Neuronal stem cell (in vitro differentiated cells): ENCODE results near the gene RAN.
"Not testable (repeated sequence)": the region's sequence is repeated elsewhere in the genome, so short reads cannot be mapped to it uniquely, and the experiment has no call there.

ENCODE experiments used
- DNase-seq: peaks from one replicate; pipeline ENCODE4 v3.0.0-alpha.2; 2013; ENCODE audit warnings: low spot score
- H2AFZ ChIP-seq: one replicate; pipeline ENCODE4 v1.6.1; 2013; ENCODE audit warnings: mild to moderate bottlenecking, low read length, inconsistent platforms
- H2AK5ac ChIP-seq: 2 replicates; pipeline ENCODE4 v1.6.1; 2013; ENCODE audit warnings: low read depth, mild to moderate bottlenecking, inconsistent platforms, low read length, moderate library complexity, mixed read lengths
- H2BK120ac ChIP-seq: 2 replicates; pipeline ENCODE4 v1.6.1; 2013; ENCODE audit warnings: low read depth, mild to moderate bottlenecking, inconsistent platforms, low read length, moderate library complexity, mixed read lengths
- H2BK12ac ChIP-seq: one replicate; pipeline ENCODE4 v1.6.1; 2013; ENCODE audit warnings: low read length, inconsistent platforms
- H2BK15ac ChIP-seq: 2 replicates; pipeline ENCODE4 v1.6.1; 2013; ENCODE audit warnings: mild to moderate bottlenecking, low read length, inconsistent platforms, mixed read lengths
- H2BK5ac ChIP-seq: one replicate; pipeline ENCODE4 v1.6.1; 2013; ENCODE audit warnings: inconsistent platforms, mild to moderate bottlenecking, low read length, moderate library complexity
- H3K14ac ChIP-seq: one replicate; pipeline ENCODE4 v1.6.1; 2013; ENCODE audit warnings: low read length, inconsistent platforms
- H3K18ac ChIP-seq: 2 replicates; pipeline ENCODE4 v1.6.1; 2013; ENCODE audit warnings: low read length, inconsistent platforms
- H3K23ac ChIP-seq: 2 replicates; pipeline ENCODE4 v1.6.1; 2013; ENCODE audit warnings: low read depth, mild to moderate bottlenecking, mixed read lengths, low read length, inconsistent platforms; ENCODE audit not compliant: poor library complexity
- H3K27ac ChIP-seq: replicated peaks from 3 replicates; pipeline ENCODE4 v1.5.1; 2013; ENCODE audit warnings: low read length, inconsistent platforms
- H3K27me3 ChIP-seq, 3 experiments: 2 replicates each; pipeline ENCODE4 v1.6.1; 2013; ENCODE audit warnings: low read length in 3 of 3, mild to moderate bottlenecking in 2 of 3, inconsistent platforms in 1 of 3, low read depth in 1 of 3, mixed read lengths in 1 of 3, moderate library complexity in 1 of 3; ENCODE audit not compliant: control insufficient read depth in 3 of 3, insufficient read depth in 3 of 3
- H3K36me3 ChIP-seq, 2 donors: replicated peaks in 1 of 2; 2 replicates each; pipeline ENCODE4 v1.6.1; 2013; ENCODE audit warnings: low read length in 2 of 2; ENCODE audit not compliant: control insufficient read depth in 2 of 2, insufficient read depth in 2 of 2
- H3K4ac ChIP-seq: 2 replicates; pipeline ENCODE4 v1.6.1; 2013; ENCODE audit warnings: inconsistent platforms, mild to moderate bottlenecking, low read length, moderate library complexity
- H3K4me1 ChIP-seq, 2 donors: 1 replicate in 1 of 2; 2 replicates in 1 of 2; pipeline ENCODE4 v1.6.1; 2013; ENCODE audit warnings: low read length in 2 of 2, low read depth in 1 of 2; ENCODE audit not compliant: control insufficient read depth in 2 of 2, insufficient read depth in 1 of 2
- H3K4me2 ChIP-seq: one replicate; pipeline ENCODE4 v1.6.1; 2013; ENCODE audit warnings: mild to moderate bottlenecking, low read length, inconsistent platforms; ENCODE audit not compliant: insufficient read depth, poor library complexity, severe bottlenecking
- H3K4me3 ChIP-seq, 2 donors: 2 replicates each; pipeline ENCODE4 v1.5.1; 2013; ENCODE audit warnings: low read length in 2 of 2, mild to moderate bottlenecking in 2 of 2, inconsistent platforms in 1 of 2, moderate library complexity in 1 of 2
- H3K79me1 ChIP-seq: one replicate; pipeline ENCODE4 v1.6.1; 2013; ENCODE audit warnings: low read depth, mild to moderate bottlenecking, inconsistent platforms, low read length, moderate library complexity
- H3K9ac ChIP-seq: one replicate; pipeline ENCODE4 v1.6.1; 2013; ENCODE audit warnings: mild to moderate bottlenecking, low read depth, low read length, inconsistent platforms; ENCODE audit not compliant: poor library complexity
- H3K9me3 ChIP-seq, 2 donors: replicated peaks in 1 of 2; 2 replicates each; pipeline versions ENCODE3 to v1.6.1; 2013; ENCODE audit warnings: low read length in 2 of 2, mild to moderate bottlenecking in 2 of 2, inconsistent platforms in 1 of 2, low read depth in 1 of 2, mixed read lengths in 1 of 2, moderate library complexity in 1 of 2; ENCODE audit not compliant: control insufficient read depth in 2 of 2, insufficient read depth in 1 of 2
- H4K8ac ChIP-seq: one replicate; pipeline ENCODE4 v1.6.1; 2013; ENCODE audit warnings: low read depth, mild to moderate bottlenecking, inconsistent platforms, low read length, moderate library complexity
- H4K91ac ChIP-seq: one replicate; pipeline ENCODE4 v1.6.1; 2013; ENCODE audit warnings: low read length, low read depth, mild to moderate bottlenecking, inconsistent platforms; ENCODE audit not compliant: poor library complexity
- WGBS, 2 donors: extraction: QIAGEN DNeasy Blood & Tissue Kit; methylation state at CpG; one replicate each; pipeline ENCODE4 v1.1.7; 2013; ENCODE audit warnings: missing lambda C conversion rate in 2 of 2, mixed read lengths in 1 of 2; ENCODE audit not compliant: insufficient read length in 2 of 2, insufficient replicate concordance in 1 of 2; ENCODE audit errors: extremely low coverage in 2 of 2; 5-methylcytosine and 5-hydroxymethylcytosine counted together

The RAN gene

GRCh38 chr12:130904936-130905455 is 33.1 kb downstream of the RAN start:
- not testable (repeated sequence) for H3K9me3 ChIP-seq, H3K4me1 ChIP-seq, H2BK12ac ChIP-seq, H3K4ac ChIP-seq, H3K27ac ChIP-seq, H3K9ac ChIP-seq, DNase-seq, H2BK5ac ChIP-seq, H4K91ac ChIP-seq, H3K23ac ChIP-seq, H4K8ac ChIP-seq, H2AK5ac ChIP-seq, H3K14ac ChIP-seq, H3K18ac ChIP-seq, H2BK15ac ChIP-seq, H2BK120ac ChIP-seq, H3K4me3 ChIP-seq, H3K4me2 ChIP-seq, H3K27me3 ChIP-seq, H2AFZ ChIP-seq, H3K36me3 ChIP-seq, H3K79me1 ChIP-seq
- no CpG with 5 or more reads among the region's 31 CpGs for WGBS, 2 donors

DNA sequence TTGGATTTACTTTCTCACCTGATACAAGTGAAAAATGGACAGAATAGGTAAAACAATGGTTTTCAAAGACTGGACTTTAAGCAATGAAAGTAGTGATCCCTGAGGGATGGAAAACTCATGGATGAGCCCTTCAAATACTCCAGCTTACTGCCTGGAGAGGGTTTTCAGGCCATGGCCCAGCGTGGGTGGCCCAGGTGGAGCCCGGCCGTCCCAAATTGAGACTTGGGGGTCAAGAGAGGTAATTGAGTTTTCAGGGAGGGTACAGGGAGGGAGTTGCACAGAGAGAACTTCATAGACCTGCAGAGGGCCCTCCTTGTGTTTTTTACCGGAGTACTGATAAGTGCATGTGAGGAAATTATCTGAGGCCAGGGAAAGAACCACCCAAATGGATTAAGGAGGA is 37.2 kb downstream of the RAN start:
- no peak overlapping the region for H3K4ac ChIP-seq
- no peak overlapping the region for H2AFZ ChIP-seq
- H3K9me3 ChIP-seq: peaks cover 0 to 3% of the 10 kb centered on the region in 2 donors
- H2BK120ac ChIP-seq: no peak overlapping the region
- H3K23ac ChIP-seq: no peak overlapping the region
- H3K18ac ChIP-seq: no peak overlapping the region
- H4K91ac ChIP-seq: no peak overlapping the region
- no peaks in the 10 kb centered on the region for H3K27me3 ChIP-seq
- no CpG with 5 or more reads among the region's 4 CpGs for WGBS, 2 donors
- no peak overlapping the region for H3K9ac ChIP-seq
- H2BK15ac ChIP-seq: no peak overlapping the region
- no peak overlapping the region for H3K4me3 ChIP-seq
- no peak overlapping the region for H3K27ac ChIP-seq
- H4K8ac ChIP-seq: no peak overlapping the region
- H3K4me2 ChIP-seq: no peak overlapping the region
- no peak overlapping the region for H3K14ac ChIP-seq
- H2BK5ac ChIP-seq: no peak overlapping the region
- H2BK12ac ChIP-seq: no peak overlapping the region
- H3K36me3 ChIP-seq: no peaks in the 10 kb centered on the region
- no peaks in the 10 kb centered on the region for H3K79me1 ChIP-seq
- DNase-seq: no peak
- no peaks in the 10 kb centered on the region for H3K4me1 ChIP-seq
- H2AK5ac ChIP-seq: no peak overlapping the region

DNA sequence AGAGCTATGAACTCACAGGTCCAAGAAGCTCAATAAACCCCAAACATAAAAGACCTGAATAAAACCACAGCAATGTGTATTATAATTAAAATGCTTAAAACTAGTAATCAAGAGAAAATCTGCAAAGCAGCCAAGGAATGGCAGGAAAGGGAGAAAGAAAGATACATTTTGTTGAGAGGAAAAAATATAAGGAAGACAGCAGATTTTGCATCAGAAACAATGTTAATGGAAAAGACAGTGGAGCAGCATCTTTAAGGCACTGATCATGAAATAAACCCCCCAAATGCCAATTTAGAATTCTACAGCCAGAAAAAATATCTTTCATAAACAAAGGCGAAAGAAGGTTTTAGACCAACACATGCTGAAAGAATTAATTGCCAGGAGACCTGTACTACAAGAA is 39.3 kb downstream of the RAN start:
- no peak overlapping the region for H4K8ac ChIP-seq
- WGBS, 2 donors: no CpG with 5 or more reads among the region's 1 CpG

GRCh38 chr12:130911933-130912332 is 40.1 kb downstream of the RAN start:
- no peak overlapping the region for H2BK5ac ChIP-seq
- H2BK120ac ChIP-seq: no peak overlapping the region
- no peak overlapping the region for H3K9ac ChIP-seq
- H3K14ac ChIP-seq: no peak overlapping the region
- DNase-seq: no peak
- no peak overlapping the region for H3K18ac ChIP-seq
- no peak overlapping the region for H2BK12ac ChIP-seq
- peaks cover 4 to 5% of the 10 kb centered on the region in 2 donors for H3K4me1 ChIP-seq
- H3K36me3 ChIP-seq: no peaks in the 10 kb centered on the region
- H2AK5ac ChIP-seq: no peak overlapping the region
- no peak overlapping the region for H4K8ac ChIP-seq
- no peak overlapping the region for H3K4me2 ChIP-seq
- no peak overlapping the region for H3K4me3 ChIP-seq
- H2AFZ ChIP-seq: no peak overlapping the region
- H3K79me1 ChIP-seq: no peaks in the 10 kb centered on the region
- H3K9me3 ChIP-seq: peaks cover 0 to 3% of the 10 kb centered on the region in 2 donors
- no peak overlapping the region for H3K27ac ChIP-seq
- no peaks in the 10 kb centered on the region for H3K27me3 ChIP-seq
- no peak overlapping the region for H3K23ac ChIP-seq
- no peak overlapping the region for H2BK15ac ChIP-seq
- H3K4ac ChIP-seq: no peak overlapping the region
- no peak overlapping the region for H4K91ac ChIP-seq

More for the DNA sequence above, 39.3 kb downstream of the RAN start:
- Histone ChIP-seq H2BK12ac (no peak overlapping the region), H2BK120ac (no peak overlapping the region), H3K27ac (no peak overlapping the region), H2BK15ac (no peak overlapping the region), H4K91ac (no peak overlapping the region), H3K27me3 (no peaks in the 10 kb centered on the region), H3K9me3 (peaks cover 0 to 3% of the 10 kb centered on the region in 2 donors), H3K4me1 (no peaks in the 10 kb centered on the region), H3K4ac (no peak overlapping the region), H3K9ac (no peak overlapping the region), H3K4me3 (no peak overlapping the region), H3K36me3 (no peaks in the 10 kb centered on the region), H3K23ac (no peak overlapping the region), H3K14ac (no peak overlapping the region), H2AK5ac (no peak overlapping the region), H2AFZ (no peak overlapping the region), H3K4me2 (no peak overlapping the region), H3K18ac (no peak overlapping the region), H3K79me1 (no peaks in the 10 kb centered on the region), H2BK5ac (no peak overlapping the region)
- DNase-seq: no peak
